Measurements from ENCODE around the gene KPNA6.

DNA sequence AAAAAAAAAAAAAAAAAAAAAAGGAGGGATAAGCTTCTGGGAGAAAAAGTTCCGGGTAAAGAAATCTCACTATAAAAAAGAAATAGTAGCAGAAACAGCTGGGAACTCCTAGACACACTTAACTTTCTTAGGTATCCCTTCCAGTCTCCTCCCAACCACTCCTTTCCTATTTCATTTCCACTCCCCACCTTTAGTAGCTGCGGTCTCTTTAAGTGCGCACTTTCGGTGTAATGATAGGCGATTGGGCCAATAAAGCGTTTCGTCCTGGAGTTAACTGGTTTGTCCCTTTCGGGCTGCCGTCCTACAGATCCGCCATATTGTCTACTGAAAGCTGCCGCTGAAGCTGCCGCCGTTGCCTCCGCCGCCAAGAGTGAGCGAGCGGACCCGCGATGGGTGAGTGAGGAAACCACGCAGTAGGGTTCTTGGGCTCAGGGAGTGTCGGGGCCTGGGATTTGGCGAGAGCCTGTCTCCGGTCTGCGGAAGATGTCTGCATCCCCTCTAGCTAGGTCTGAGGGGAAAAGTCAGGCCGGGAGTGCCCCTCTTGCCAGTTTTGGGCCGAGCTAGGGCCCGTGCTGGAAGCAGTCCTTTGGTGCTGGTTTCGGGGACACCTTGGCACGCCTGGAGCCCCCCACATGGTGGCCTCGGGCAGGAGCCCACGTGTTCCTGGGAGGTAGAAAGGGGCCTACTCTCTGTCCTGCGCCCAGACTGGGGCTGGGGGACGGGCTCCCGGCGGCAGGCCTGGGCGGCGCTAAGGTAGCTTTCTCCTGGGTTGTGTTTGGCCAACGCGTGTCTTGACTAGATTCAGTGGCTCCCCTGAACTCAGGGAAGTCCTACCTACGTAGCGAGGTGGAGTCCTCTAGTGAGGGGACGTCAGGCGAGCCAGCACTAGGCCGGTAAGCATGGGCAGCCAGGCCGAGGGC lies at the start of gene KPNA6:
- TF ChIP-seq, protein P1, sequence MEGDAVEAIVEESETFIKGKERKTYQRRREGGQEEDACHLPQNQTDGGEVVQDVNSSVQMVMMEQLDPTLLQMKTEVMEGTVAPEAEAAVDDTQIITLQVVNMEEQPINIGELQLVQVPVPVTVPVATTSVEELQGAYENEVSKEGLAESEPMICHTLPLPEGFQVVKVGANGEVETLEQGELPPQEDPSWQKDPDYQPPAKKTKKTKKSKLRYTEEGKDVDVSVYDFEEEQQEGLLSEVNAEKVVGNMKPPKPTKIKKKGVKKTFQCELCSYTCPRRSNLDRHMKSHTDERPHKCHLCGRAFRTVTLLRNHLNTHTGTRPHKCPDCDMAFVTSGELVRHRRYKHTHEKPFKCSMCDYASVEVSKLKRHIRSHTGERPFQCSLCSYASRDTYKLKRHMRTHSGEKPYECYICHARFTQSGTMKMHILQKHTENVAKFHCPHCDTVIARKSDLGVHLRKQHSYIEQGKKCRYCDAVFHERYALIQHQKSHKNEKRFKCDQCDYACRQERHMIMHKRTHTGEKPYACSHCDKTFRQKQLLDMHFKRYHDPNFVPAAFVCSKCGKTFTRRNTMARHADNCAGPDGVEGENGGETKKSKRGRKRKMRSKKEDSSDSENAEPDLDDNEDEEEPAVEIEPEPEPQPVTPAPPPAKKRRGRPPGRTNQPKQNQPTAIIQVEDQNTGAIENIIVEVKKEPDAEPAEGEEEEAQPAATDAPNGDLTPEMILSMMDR (IDR thresholded peaks at IDR 0.05): no peak
- TF ChIP-seq POLR2A (IDR thresholded peaks at IDR 0.05): no peak
